ENCODE results near the gene HELT.

- no peak for TF ChIP-seq CTCF (IDR thresholded peaks at IDR 0.05)
- no peak for TF ChIP-seq POLR2A (IDR thresholded peaks at IDR 0.05)
- TF ChIP-seq POLR2AphosphoS5 (IDR thresholded peaks at IDR 0.05) = no peak
Observed at GRCh38 chr4:184972991-184973390, 45.3 kb upstream of the HELT start.
